Adrenal gland (tissue), 5 donors: ENCODE measurements around the gene KLHL3.

ENCODE experiments used
- POLR2A ChIP-seq, 2 donors: fragments of 450-650 bp; IDR thresholded peaks; one replicate each; pipeline ENCODE4 v1.6.1; 2017; ENCODE audit warnings: antibody characterized with exemption in 2 of 2, mild to moderate bottlenecking in 2 of 2, moderate library complexity in 1 of 2
- TF ChIP-seq, protein P1 (sequence below), 6 experiments: fragments of 450-650 bp in 4 of 6; fragments of 200-600 bp in 2 of 6; sonication (generic) in 1 of 6; IDR thresholded peaks; 1 replicate in 5 of 6; 2 replicates in 1 of 6; pipeline versions ENCODE4 v1.5.1 to v1.8.0; 2016 to 2021; ENCODE audit warnings: antibody characterized with exemption in 6 of 6, mild to moderate bottlenecking in 2 of 6, moderate library complexity in 1 of 6
- donor health status: DM: no; HTN: no; CAD: no.

DNA sequence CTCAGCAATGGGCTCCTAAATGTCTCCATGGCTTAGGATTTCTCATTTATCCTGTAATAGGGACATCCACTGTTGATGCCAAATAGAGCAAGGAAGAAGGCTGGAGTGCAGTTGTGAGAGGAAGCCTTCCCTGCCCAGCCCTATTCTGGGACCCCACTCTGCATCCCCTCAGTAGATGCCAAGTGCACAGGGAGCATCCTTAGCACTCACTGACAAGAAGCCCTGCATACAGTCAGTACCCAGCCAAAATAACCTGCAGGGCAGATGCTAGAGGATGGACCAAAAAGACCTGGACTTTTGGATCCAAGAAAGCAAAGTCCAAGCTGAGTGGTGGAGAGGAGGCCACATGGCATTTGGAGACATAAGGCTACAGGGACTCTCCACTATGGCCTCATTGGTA, 123.3 kb downstream of the KLHL3 start:
- no peak for TF ChIP-seq POLR2A (IDR thresholded peaks at IDR 0.05)
- TF ChIP-seq, protein P1, sequence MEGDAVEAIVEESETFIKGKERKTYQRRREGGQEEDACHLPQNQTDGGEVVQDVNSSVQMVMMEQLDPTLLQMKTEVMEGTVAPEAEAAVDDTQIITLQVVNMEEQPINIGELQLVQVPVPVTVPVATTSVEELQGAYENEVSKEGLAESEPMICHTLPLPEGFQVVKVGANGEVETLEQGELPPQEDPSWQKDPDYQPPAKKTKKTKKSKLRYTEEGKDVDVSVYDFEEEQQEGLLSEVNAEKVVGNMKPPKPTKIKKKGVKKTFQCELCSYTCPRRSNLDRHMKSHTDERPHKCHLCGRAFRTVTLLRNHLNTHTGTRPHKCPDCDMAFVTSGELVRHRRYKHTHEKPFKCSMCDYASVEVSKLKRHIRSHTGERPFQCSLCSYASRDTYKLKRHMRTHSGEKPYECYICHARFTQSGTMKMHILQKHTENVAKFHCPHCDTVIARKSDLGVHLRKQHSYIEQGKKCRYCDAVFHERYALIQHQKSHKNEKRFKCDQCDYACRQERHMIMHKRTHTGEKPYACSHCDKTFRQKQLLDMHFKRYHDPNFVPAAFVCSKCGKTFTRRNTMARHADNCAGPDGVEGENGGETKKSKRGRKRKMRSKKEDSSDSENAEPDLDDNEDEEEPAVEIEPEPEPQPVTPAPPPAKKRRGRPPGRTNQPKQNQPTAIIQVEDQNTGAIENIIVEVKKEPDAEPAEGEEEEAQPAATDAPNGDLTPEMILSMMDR (IDR thresholded peaks at IDR 0.05) = no peak
